ENCODE measurements around the gene FEM1C. TPM values are rescaled to one million over a fixed set of nuclear protein-coding genes. Genes with fewer than 3 reads are reported as not detected.

The FEM1C gene
- total and polyA plus RNA-seq, 9 of the 15 experiments (the other 6 are each of a cell fraction or from before 2014, with no cell fraction given): 1.4 to 9.3 (median 4.3) TPM

DNA sequence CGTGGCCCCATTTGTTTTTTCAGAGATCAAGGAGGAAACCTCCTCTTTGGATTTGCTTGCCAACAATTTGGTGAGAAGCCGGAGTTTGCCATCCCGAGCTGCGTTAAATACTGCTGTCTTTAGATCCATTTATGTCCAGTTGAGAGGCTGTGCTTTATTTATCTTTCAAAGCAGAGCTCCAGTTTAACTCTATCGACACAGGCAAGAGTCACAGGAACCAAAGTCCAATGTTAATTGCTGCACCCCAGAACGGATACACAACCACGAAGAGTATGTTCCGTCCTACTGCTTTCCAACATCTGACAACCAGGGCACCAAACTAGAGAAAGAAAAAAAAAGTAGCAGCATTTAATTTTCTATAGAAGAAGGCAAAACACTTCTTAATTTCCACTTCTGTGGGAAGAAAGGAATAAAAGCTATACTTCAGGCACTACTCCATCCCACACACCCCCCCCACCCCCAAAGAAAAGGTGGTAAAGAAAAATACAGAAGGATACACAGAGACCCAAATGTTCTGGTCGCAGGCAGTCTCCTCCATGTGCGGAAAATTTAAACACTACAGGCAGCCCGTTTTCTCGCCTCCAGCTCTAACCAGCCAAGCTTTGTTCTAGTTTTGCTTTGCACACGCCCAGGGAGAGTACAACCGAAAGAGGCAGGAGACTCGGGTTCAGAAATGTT, 1.1 kb downstream of the FEM1C start:
- H3K4me1 ChIP-seq (replicated peaks in 1 of 2; ENCODE audit: control insufficient read depth in 2 of 2, insufficient read depth in 2 of 2, low read length in 2 of 2): peaks cover 3 to 7% of the 10 kb centered on the region in 2 experiments; a peak in 2 of 5 replicates
- no peaks in the 10 kb centered on the region for H3K9me1 ChIP-seq (ENCODE audit: control insufficient read depth, insufficient read depth, low read length)
- peak overlapping the region; percentile 80; the same call in 1 of the 2 replicates for H2AFZ ChIP-seq (ENCODE audit: low read depth, low read length)
- ChIA-PET POLR2A (interaction anchor here (0.7 to 2.3 kb wide), 9 partner anchors 7 to 24 kb away, joined by 3 to 7 read pairs (median 3); no protein-coding TSS in a partner anchor), CTCF (ENCODE audit: low intra/inter-chr PET ratio) (no interaction called here)
- ATAC-seq (peak; percentile 47), FAIRE-seq (no peak), DNase-seq (ENCODE audit: extremely low read depth in 1 of 4, low spot score in 3 of 4) (no peak)
- in situ Hi-C loops (cut with MboI): no loop called here
- H3K9ac ChIP-seq (ENCODE audit: insufficient read depth in 1 of 2, low read depth in 2 of 2, low read length in 2 of 2): peak overlapping the region; percentile 78 to 97
- intact Hi-C loops (cut with micrococcal nuclease): loop anchor here (5.0 kb wide), 3 partner anchors 84 to 299 kb away; partner anchors contain the start of genes AP3S1, ATG12, PGGT1B and TMED7
- peak overlapping the region; percentile 89 for H3K27ac ChIP-seq (ENCODE audit: extremely low read depth, low read depth, low read length)
- H3K4me2 ChIP-seq (ENCODE audit: insufficient read depth, low read length): peak overlapping the region; percentile 83
- BruUV-seq (replicated peaks): TSS peak; percentile 43
- peaks cover 58% of the 10 kb centered on the region for H3K79me2 ChIP-seq (ENCODE audit: control insufficient read depth, insufficient read depth, low read length)
- peaks cover 10% of the 10 kb centered on the region for H3K9me3 ChIP-seq (replicated peaks; ENCODE audit: control insufficient read depth, insufficient read depth, low read depth, low read length)
- 3% methylated on average over 15 of the region's 15 CpGs for WGBS (ENCODE audit: insufficient coverage, low coverage, missing lambda C conversion rate)
- TF ChIP-seq ETV6 (IDR thresholded peaks at IDR 0.05; ENCODE audit: borderline replicate concordance in 1 of 2, low read depth in 2 of 2, low read length in 1 of 2): no peak
- no peak for TF ChIP-seq ETV6 (CRISPR knock-in tag; IDR thresholded peaks at IDR 0.05; ENCODE audit: borderline replicate concordance)
- no peak for TF ChIP-seq ZNF696 (CRISPR knock-in tag; conservative IDR thresholded peaks at IDR 0.05)
- TF ChIP-seq RBBP5 (IDR thresholded peaks at IDR 0.05; ENCODE audit: borderline replicate concordance, insufficient read depth, low read length, poor library complexity, severe bottlenecking): peak; percentile 14
- no peak for TF ChIP-seq ZC3H8 (IDR thresholded peaks at IDR 0.05)
- TF ChIP-seq SAFB (IDR thresholded peaks at IDR 0.05; ENCODE audit: borderline replicate concordance, low read depth, low read length): no peak
- 0 out of 2 replicates have a peak, but pooled peaks have one; percentile 18 for TF ChIP-seq CBFA2T3 (IDR thresholded peaks at IDR 0.05)
- no peak for TF ChIP-seq TCF7L2 (IDR thresholded peaks at IDR 0.05; ENCODE audit: low read depth, low read length)
- TF ChIP-seq ZNF239 (CRISPR knock-in tag; IDR thresholded peaks at IDR 0.05): no peak
- no peaks in the 10 kb centered on the region for H3K27me3 ChIP-seq (ENCODE audit: control insufficient read depth in 2 of 2, insufficient read depth in 2 of 2, low read length in 2 of 2)
- peaks cover 40% of the 10 kb centered on the region for H3K36me3 ChIP-seq (ENCODE audit: control insufficient read depth, insufficient read depth, low read length)
- peak overlapping the region; percentile 84 for H3K4me3 ChIP-seq
- peaks cover 5% of the 10 kb centered on the region; the same call in 1 of the 2 replicates for H4K20me1 ChIP-seq (replicated peaks; ENCODE audit: control insufficient read depth, insufficient read depth, low read length)
